ENCODE measurements around the gene PTH1R. TPM values are rescaled to one million over a fixed set of nuclear protein-coding genes. Genes with fewer than 3 reads are reported as not detected.

The PTH1R gene
- total RNA-seq, 1 donor from 2014 or later = not detected

DNA sequence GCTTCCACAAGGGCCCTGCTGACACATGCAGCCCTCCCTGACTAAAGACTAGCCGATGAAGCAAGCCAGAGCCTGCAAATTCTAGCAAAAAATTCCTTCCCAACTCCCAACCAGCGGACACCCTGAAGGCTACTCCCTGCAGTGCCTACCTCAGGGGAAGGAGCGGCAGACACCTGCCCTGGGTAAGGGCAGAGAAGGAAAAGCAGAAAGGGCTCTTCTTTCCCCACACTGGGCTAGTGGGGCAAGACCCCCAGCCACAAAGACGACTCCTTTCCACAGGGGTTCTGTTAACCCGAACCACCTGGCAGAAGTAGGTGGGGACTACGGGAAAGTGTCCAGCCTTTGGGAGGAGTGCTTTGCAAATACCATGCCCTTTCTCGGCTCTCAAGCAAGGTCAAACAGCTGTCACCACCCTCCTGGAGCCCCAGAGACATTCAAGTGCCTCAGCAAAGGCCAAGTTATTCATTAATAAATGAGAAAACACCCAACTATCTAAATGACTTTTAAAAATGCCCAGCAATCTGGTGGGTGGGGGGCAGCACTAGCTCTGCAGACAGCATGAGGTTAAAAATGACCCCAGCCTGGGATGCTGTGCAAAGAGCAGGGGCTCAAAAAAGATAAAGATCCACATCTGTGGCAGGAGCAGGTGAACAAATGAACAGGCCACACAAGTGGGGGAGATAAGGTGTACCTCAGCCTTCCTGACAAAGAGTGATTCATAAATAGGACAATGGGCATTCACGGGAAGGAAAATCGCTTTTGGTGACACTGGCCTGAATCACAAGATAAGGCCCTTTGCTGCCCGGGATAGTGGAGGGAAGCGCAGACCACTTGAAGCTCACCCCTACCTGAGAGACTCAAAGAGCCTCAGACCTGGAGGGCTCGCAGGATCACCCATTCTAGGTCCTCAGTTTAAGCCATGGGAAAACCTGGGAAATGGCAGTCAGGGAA lies 66.0 kb downstream of the PTH1R start:
- no peak for TF ChIP-seq EZH2 (IDR thresholded peaks at IDR 0.05)
- H2AFZ ChIP-seq (replicated peaks) = no peak overlapping the region
- Mint-ChIP-seq H3K4me1 (peaks cover 11% of the 10 kb centered on the region), H3K36me3 (peaks cover 30% of the 10 kb centered on the region), H3K4me3 (no peak overlapping the region), H3K27ac (no peak overlapping the region), H3K27me3 (ENCODE audit: insufficient read depth, low read depth) (peaks cover 11% of the 10 kb centered on the region), H3K9me3 (no peaks in the 10 kb centered on the region)
- no peaks in the 10 kb centered on the region for H3K36me3 ChIP-seq
- no peak overlapping the region for H3K4me2 ChIP-seq
- H3K27me3 ChIP-seq = no peaks in the 10 kb centered on the region
- H3K9ac ChIP-seq = no peak overlapping the region
- peaks cover 5% of the 10 kb centered on the region for H3K4me1 ChIP-seq
- no peaks in the 10 kb centered on the region for H3K9me3 ChIP-seq (ENCODE audit: low read depth)
- no peak overlapping the region for H3K4me3 ChIP-seq
- H3K79me2 ChIP-seq (ENCODE audit: low read depth) = peaks cover 86% of the 10 kb centered on the region
- no peaks in the 10 kb centered on the region for H3F3A ChIP-seq (ENCODE audit: low read depth)
- peaks cover 82% of the 10 kb centered on the region for H4K20me1 ChIP-seq (ENCODE audit: low read depth)
- H3K27ac ChIP-seq = no peak overlapping the region
- DNase-seq (ENCODE audit: low spot score) = no peak

DNA sequence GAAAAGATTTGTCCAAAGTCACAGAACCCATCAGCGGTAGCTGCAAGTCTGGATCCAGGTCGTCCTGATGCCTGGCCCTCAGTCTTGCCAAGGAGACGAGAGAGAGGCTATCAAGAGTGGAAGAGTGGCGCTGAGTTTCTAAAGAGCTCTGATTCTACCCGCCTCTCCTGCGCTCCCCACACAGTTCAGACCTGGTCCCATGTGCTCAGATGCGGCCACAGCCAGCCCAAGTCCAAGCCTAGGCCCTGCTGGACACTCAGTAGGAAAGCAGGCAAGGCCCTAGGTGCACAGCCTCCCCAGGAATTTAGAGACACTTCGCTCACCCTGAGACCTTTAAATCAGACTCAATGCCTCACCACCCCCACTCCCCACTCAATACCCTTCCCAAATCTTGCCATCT lies 66.7 kb downstream of the PTH1R start:
- Mint-ChIP-seq H3K36me3 (peaks cover 25% of the 10 kb centered on the region), H3K9me3 (no peaks in the 10 kb centered on the region), H3K27me3 (ENCODE audit: insufficient read depth, low read depth) (peaks cover 11% of the 10 kb centered on the region), H3K4me1 (peaks cover 16% of the 10 kb centered on the region), H3K4me3 (no peak overlapping the region), H3K27ac (no peak overlapping the region)
- Histone ChIP-seq H4K20me1 (ENCODE audit: low read depth) (peaks cover 86% of the 10 kb centered on the region), H3K27ac (no peak overlapping the region), H3K27me3 (no peaks in the 10 kb centered on the region), H3K9me3 (ENCODE audit: low read depth) (no peaks in the 10 kb centered on the region), H3K79me2 (ENCODE audit: low read depth) (peaks cover 89% of the 10 kb centered on the region), H3K4me1 (peaks cover 5% of the 10 kb centered on the region), H3K4me2 (no peak overlapping the region), H3K4me3 (no peak overlapping the region), H2AFZ (replicated peaks) (no peak overlapping the region), H3K36me3 (no peaks in the 10 kb centered on the region), H3K9ac (no peak overlapping the region), H3F3A (ENCODE audit: low read depth) (no peaks in the 10 kb centered on the region)
- TF ChIP-seq, protein P1, sequence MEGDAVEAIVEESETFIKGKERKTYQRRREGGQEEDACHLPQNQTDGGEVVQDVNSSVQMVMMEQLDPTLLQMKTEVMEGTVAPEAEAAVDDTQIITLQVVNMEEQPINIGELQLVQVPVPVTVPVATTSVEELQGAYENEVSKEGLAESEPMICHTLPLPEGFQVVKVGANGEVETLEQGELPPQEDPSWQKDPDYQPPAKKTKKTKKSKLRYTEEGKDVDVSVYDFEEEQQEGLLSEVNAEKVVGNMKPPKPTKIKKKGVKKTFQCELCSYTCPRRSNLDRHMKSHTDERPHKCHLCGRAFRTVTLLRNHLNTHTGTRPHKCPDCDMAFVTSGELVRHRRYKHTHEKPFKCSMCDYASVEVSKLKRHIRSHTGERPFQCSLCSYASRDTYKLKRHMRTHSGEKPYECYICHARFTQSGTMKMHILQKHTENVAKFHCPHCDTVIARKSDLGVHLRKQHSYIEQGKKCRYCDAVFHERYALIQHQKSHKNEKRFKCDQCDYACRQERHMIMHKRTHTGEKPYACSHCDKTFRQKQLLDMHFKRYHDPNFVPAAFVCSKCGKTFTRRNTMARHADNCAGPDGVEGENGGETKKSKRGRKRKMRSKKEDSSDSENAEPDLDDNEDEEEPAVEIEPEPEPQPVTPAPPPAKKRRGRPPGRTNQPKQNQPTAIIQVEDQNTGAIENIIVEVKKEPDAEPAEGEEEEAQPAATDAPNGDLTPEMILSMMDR (IDR thresholded peaks at IDR 0.05) = no peak
- TF ChIP-seq EZH2 (IDR thresholded peaks at IDR 0.05) = no peak
- no peak for TF ChIP-seq EZH2phosphoT487 (IDR thresholded peaks at IDR 0.05)
- DNase-seq (ENCODE audit: low spot score) = no peak

DNA sequence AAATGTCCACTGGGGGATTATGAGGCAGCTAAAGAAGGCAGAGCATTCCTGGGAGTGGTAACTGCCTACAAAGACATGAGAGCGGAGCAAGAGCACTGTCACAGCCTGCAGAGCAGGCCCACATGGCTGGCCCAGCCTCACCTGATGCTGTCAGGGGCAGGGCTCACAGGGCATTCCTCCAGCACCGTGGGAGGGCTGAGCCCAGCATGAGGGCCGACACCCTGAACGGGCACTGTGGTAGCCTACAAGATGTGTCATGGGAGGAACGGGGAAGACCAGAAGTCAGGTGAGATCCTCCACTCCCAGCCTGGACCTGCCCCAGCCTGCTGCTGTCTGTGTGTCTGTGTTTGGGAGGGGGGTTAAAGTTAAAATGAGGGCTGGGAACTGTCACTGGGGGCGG lies 68.9 kb downstream of the PTH1R start:
- Mint-ChIP-seq H3K4me3 (no peak overlapping the region), H3K27me3 (ENCODE audit: insufficient read depth, low read depth) (peaks cover 12% of the 10 kb centered on the region), H3K27ac (no peak overlapping the region), H3K4me1 (peaks cover 19% of the 10 kb centered on the region), H3K36me3 (peaks cover 20% of the 10 kb centered on the region), H3K9me3 (no peaks in the 10 kb centered on the region)
- no peak for DNase-seq (ENCODE audit: low spot score)
- H3K9ac ChIP-seq = no peak overlapping the region
- no peaks in the 10 kb centered on the region for H3K9me3 ChIP-seq (ENCODE audit: low read depth)
- no peak overlapping the region for H2AFZ ChIP-seq (replicated peaks)
- no peaks in the 10 kb centered on the region for H3F3A ChIP-seq (ENCODE audit: low read depth)
- H3K4me2 ChIP-seq = no peak overlapping the region
- H3K4me1 ChIP-seq = peaks cover 5% of the 10 kb centered on the region
- H4K20me1 ChIP-seq (ENCODE audit: low read depth) = peaks cover 99% of the 10 kb centered on the region
- no peak for TF ChIP-seq EZH2 (IDR thresholded peaks at IDR 0.05)
- TF ChIP-seq, protein P1 (IDR thresholded peaks at IDR 0.05) = no peak
- TF ChIP-seq EZH2phosphoT487 (IDR thresholded peaks at IDR 0.05) = no peak
- H3K27me3 ChIP-seq = no peaks in the 10 kb centered on the region
- H3K79me2 ChIP-seq (ENCODE audit: low read depth) = peaks cover 94% of the 10 kb centered on the region
- H3K36me3 ChIP-seq = no peaks in the 10 kb centered on the region
- H3K4me3 ChIP-seq = no peak overlapping the region
- H3K27ac ChIP-seq = no peak overlapping the region

Measured in neural progenitor cell (in vitro differentiated cells).